ENCODE measurements around the gene DLL4.

DNA sequence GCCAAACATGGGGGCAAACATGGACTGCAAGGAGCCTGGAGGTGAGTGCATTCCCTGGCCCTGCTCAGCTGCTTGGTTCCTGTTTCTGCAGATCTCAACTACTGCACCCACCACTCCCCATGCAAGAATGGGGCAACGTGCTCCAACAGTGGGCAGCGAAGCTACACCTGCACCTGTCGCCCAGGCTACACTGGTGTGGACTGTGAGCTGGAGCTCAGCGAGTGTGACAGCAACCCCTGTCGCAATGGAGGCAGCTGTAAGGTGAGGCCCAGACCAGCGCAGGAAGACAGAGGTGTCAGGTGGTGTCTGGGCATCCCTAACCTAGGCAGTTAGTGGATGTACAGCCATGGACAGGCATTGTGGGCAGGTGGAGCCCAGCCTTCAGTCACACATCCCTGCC, 5.3 kb downstream of the DLL4 start:
- TF ChIP-seq CTCF (IDR thresholded peaks at IDR 0.05): no peak
- TF ChIP-seq POLR2A (IDR thresholded peaks at IDR 0.05): no peak

Measured in lower leg skin (tissue), 3 donors.